Bone marrow (tissue), 2 donors: ENCODE data around the gene RRBP1.
"Not testable (repeated sequence)": the region's sequence is repeated elsewhere in the genome, so short reads cannot be mapped to it uniquely, and the experiment has no call there.

Experiments
- DNase-seq, 2 donors: peaks; one replicate each; lab custom pipeline; 2025; lab: John Stamatoyannopoulos, UW

Gene RRBP1

GRCh38 chr20:17709361-17710293 is 27.6 kb upstream of the RRBP1 start:
- no peak for DNase-seq

GRCh38 chr20:17708675-17709360 is 26.8 kb upstream of the RRBP1 start:
- no peak for DNase-seq

GRCh38 chr20:17707951-17708350 is 25.9 kb upstream of the RRBP1 start:
- not testable (repeated sequence) for DNase-seq

GRCh38 chr20:17706632-17707031 is 24.6 kb upstream of the RRBP1 start:
- DNase-seq: no peak

GRCh38 chr20:17705916-17706315 is 23.9 kb upstream of the RRBP1 start:
- DNase-seq: no peak

GRCh38 chr20:17704589-17705317 is 22.7 kb upstream of the RRBP1 start:
- DNase-seq: no peak

- DNase-seq: no peak
Measured at GRCh38 chr20:17701826-17702225, 19.8 kb upstream of the RRBP1 start.

- no peak for DNase-seq
Measured at GRCh38 chr20:17700637-17701036, 18.6 kb upstream of the RRBP1 start.

GRCh38 chr20:17699931-17700351 is 17.9 kb upstream of the RRBP1 start, which contains the start of gene BANF2:
BANF2 (plus strand) TSS chr20:17699966; CDS start chr20:17725026, 25,060 bp downstream.
- no peak for DNase-seq

GRCh38 chr20:17698384-17698783 is 16.3 kb upstream of the RRBP1 start:
- DNase-seq: no peak

- DNase-seq: no peak
Measured at GRCh38 chr20:17697171-17697570, 15.1 kb upstream of the RRBP1 start.

GRCh38 chr20:17696287-17696686 is 14.2 kb upstream of the RRBP1 start:
- no peak for DNase-seq

GRCh38 chr20:17694767-17695166 is 12.7 kb upstream of the RRBP1 start:
- no peak for DNase-seq

GRCh38 chr20:17693444-17694001 is 11.5 kb upstream of the RRBP1 start:
- DNase-seq: no peak

GRCh38 chr20:17691758-17692157 is 9.7 kb upstream of the RRBP1 start:
- DNase-seq: no peak

- DNase-seq: no peak
Measured at GRCh38 chr20:17690144-17690543, 8.1 kb upstream of the RRBP1 start.

GRCh38 chr20:17688965-17689364 is 6.9 kb upstream of the RRBP1 start:
- DNase-seq: no peak

GRCh38 chr20:17687800-17688199 is 5.8 kb upstream of the RRBP1 start:
- DNase-seq: no peak

GRCh38 chr20:17685168-17685567 is 3.1 kb upstream of the RRBP1 start:
- no peak for DNase-seq

- no peak for DNase-seq
Measured at GRCh38 chr20:17684077-17684888, 2.2 kb upstream of the RRBP1 start.
